Transverse colon (tissue), 4 donors: ENCODE results near the gene RPTOR. TPM values are rescaled to one million over a fixed set of nuclear protein-coding genes. Genes with fewer than 3 reads are reported as not detected.

Experiments
- DNase-seq: peaks from one replicate; pipeline ENCODE4 v3.0.0-alpha.2; 2019
- H3K27ac ChIP-seq, 4 donors: fragments of 200-600 bp; sonication (generic); 2 replicates each; pipeline ENCODE4 v1.5.1; 2016 to 2018; ENCODE audit warnings: inconsistent platforms in 4 of 4
- H3K27me3 ChIP-seq: fragments of 200-600 bp; sonication (generic); 2 replicates; pipeline ENCODE4 v1.5.1; 2017; ENCODE audit warnings: inconsistent platforms
- H3K36me3 ChIP-seq, 4 donors: fragments of 200-600 bp; sonication (generic); 2 replicates each; pipeline ENCODE4 v1.5.1; 2017 to 2019; ENCODE audit warnings: inconsistent platforms in 4 of 4
- H3K4me1 ChIP-seq, 4 donors: fragments of 200-600 bp; sonication (generic); 2 replicates each; pipeline ENCODE4 v1.5.1; 2017 to 2020; ENCODE audit warnings: inconsistent platforms in 4 of 4
- H3K4me3 ChIP-seq, 4 donors: fragments of 200-600 bp; sonication (generic); 1 replicate in 1 of 4; 2 replicates in 3 of 4; pipeline versions ENCODE4 v1.5.1 to v1.6.1; 2017 to 2019; ENCODE audit warnings: inconsistent platforms in 4 of 4
- H3K9me3 ChIP-seq, 2 donors: fragments of 200-600 bp; sonication (generic); 2 replicates each; pipeline ENCODE4 v1.5.1; 2017 to 2019; ENCODE audit warnings: inconsistent platforms in 2 of 2
- CTCF ChIP-seq, 5 experiments: fragments of 200-600 bp in 3 of 5; fragments of 450-650 bp in 2 of 5; sonication (generic) in 3 of 5; IDR thresholded peaks; 1 replicate in 2 of 5; 2 replicates in 3 of 5; pipeline ENCODE4 v1.5.1; 2016 to 2017; ENCODE audit warnings: antibody characterized with exemption in 5 of 5, inconsistent platforms in 3 of 5, mild to moderate bottlenecking in 2 of 5, moderate library complexity in 1 of 5
- EP300 ChIP-seq: sonication (generic); formaldehyde crosslinking; IDR thresholded peaks from one replicate; pipeline ENCODE4 v1.6.1; 2017; ENCODE audit warnings: antibody characterized with exemption, low read depth
- POLR2A ChIP-seq: fragments of 450-650 bp; IDR thresholded peaks from one replicate; pipeline ENCODE4 v1.6.1; 2016; ENCODE audit warnings: antibody characterized with exemption, mild to moderate bottlenecking, moderate library complexity
- POLR2AphosphoS5 ChIP-seq, 3 donors: sonication (generic); formaldehyde crosslinking; IDR thresholded peaks; one replicate each; pipeline ENCODE4 v1.6.1; 2016; ENCODE audit warnings: antibody characterized with exemption in 3 of 3
- whole genome bisulfite sequencing, 2 donors: methylation state at CpG; one replicate each; pipeline ENCODE4 v1.1.5; 2018; ENCODE audit warnings: low coverage in 1 of 2; 5-methylcytosine and 5-hydroxymethylcytosine counted together
- in situ Hi-C, 4 donors: fragments of 200-750 bp; cut with MboI; loops; one replicate each; pipeline versions ENCODE4 v1.15.0 to v1.15.1; 2017; ENCODE audit warnings: low sequenced_read_pairs in 3 of 4, low pct_ligation_motif_present in 1 of 4, low pct_unique_long_range_greater_than_20kb in 1 of 4
- intact Hi-C: fragments of 100-400 bp; cut with DNase I; formaldehyde crosslinking; loops from one replicate; pipeline ENCODE4 v1.15.1; 2023; ENCODE audit warnings: low total_unique reads
- total RNA-seq, 4 donors: library from RNA; depleted of rRNA; stranded (reverse); fragments of >200 nt; gene quantifications; one replicate each; pipeline ENCODE4 v1.1.0, GENCODE V29; 2016

RPTOR gene
- total RNA-seq, 4 donors from 2014 or later: 28.9 to 79.3 (median 48.0) TPM

- in situ Hi-C loops (no loop called here), intact Hi-C loops (loop anchor here (10.0 kb wide), 1 partner anchor 223 kb away; no protein-coding TSS in a partner anchor)
- no peaks in the 10 kb centered on the region for H3K9me3 ChIP-seq
- no peak for DNase-seq
- H3K27me3 ChIP-seq: no peaks in the 10 kb centered on the region
- H3K27ac ChIP-seq: no peak overlapping the region
- TF ChIP-seq EP300: no peak
- H3K4me3 ChIP-seq: no peak overlapping the region
- 96% methylated on average over 6 of the region's 6 CpGs; no CpG with 5 or more reads in 1 of the 2 donors for WGBS, 2 donors
- no peaks in the 10 kb centered on the region for H3K36me3 ChIP-seq
- H3K4me1 ChIP-seq: no peaks in the 10 kb centered on the region
Measured at GRCh38 chr17:80582165-80582564, 37.5 kb downstream of the RPTOR start.

- WGBS, 2 donors: 81 to 82% methylated on average over 7 to 10 of the region's 10 CpGs
- DNase-seq: no peak
- no peaks in the 10 kb centered on the region for H3K9me3 ChIP-seq
- no peaks in the 10 kb centered on the region for H3K36me3 ChIP-seq
- no peak overlapping the region for H3K27ac ChIP-seq
- H3K4me3 ChIP-seq: no peak overlapping the region
- intact Hi-C loops: loop anchor here (10.0 kb wide), 1 partner anchor 220 kb away; no protein-coding TSS in a partner anchor
- TF ChIP-seq POLR2AphosphoS5 (IDR thresholded peaks at IDR 0.05) (no peak), POLR2A (no peak), CTCF (IDR thresholded peaks at IDR 0.05) (no peak), EP300 (no peak)
- in situ Hi-C loops: no loop called here
- no peaks in the 10 kb centered on the region for H3K4me1 ChIP-seq
- no peaks in the 10 kb centered on the region for H3K27me3 ChIP-seq
Measured at GRCh38 chr17:80584176-80584905, 39.7 kb downstream of the RPTOR start.

GRCh38 chr17:80585890-80586845, 41.5 kb downstream of the RPTOR start:
- 83 to 89% methylated on average over 3 to 24 of the region's 24 CpGs for WGBS, 2 donors
- no peaks in the 10 kb centered on the region for H3K36me3 ChIP-seq
- H3K4me3 ChIP-seq: no peak overlapping the region
- H3K27ac ChIP-seq: no peak overlapping the region
- DNase-seq: no peak
- intact Hi-C loops: loop anchor here (10.0 kb wide), 1 partner anchor 219 kb away; no protein-coding TSS in a partner anchor
- TF ChIP-seq EP300 (no peak), POLR2A (no peak), POLR2AphosphoS5 (IDR thresholded peaks at IDR 0.05) (no peak), CTCF (IDR thresholded peaks at IDR 0.05) (no peak)
- no peaks in the 10 kb centered on the region for H3K4me1 ChIP-seq
- no peaks in the 10 kb centered on the region for H3K27me3 ChIP-seq
- in situ Hi-C loops: no loop called here
- no peaks in the 10 kb centered on the region for H3K9me3 ChIP-seq

- TF ChIP-seq POLR2AphosphoS5 (IDR thresholded peaks at IDR 0.05) (no peak), CTCF (IDR thresholded peaks at IDR 0.05) (no peak), POLR2A (no peak), EP300 (no peak)
- Histone ChIP-seq H3K4me1 (no peaks in the 10 kb centered on the region), H3K36me3 (no peaks in the 10 kb centered on the region), H3K4me3 (no peak overlapping the region), H3K27ac (no peak overlapping the region), H3K9me3 (no peaks in the 10 kb centered on the region), H3K27me3 (no peaks in the 10 kb centered on the region)
- 82% methylated on average over 25 of the region's 25 CpGs; no CpG with 5 or more reads in 1 of the 2 donors for WGBS, 2 donors
- intact Hi-C loops (loop anchor here (10.0 kb wide), 1 partner anchor 218 kb away; no protein-coding TSS in a partner anchor), in situ Hi-C loops (no loop called here)
- no peak for DNase-seq
Measured at GRCh38 chr17:80586846-80587228, 42.2 kb downstream of the RPTOR start.
